GM18526 (cell line): ENCODE measurements around the gene PLCB4.

ENCODE experiments used
- POLR2A ChIP-seq: IDR thresholded peaks from 3 replicates; pipeline ENCODE4 v1.6.1; 2011; ENCODE audit not compliant: insufficient read length; ENCODE audit errors: extremely low read depth

Gene PLCB4

DNA sequence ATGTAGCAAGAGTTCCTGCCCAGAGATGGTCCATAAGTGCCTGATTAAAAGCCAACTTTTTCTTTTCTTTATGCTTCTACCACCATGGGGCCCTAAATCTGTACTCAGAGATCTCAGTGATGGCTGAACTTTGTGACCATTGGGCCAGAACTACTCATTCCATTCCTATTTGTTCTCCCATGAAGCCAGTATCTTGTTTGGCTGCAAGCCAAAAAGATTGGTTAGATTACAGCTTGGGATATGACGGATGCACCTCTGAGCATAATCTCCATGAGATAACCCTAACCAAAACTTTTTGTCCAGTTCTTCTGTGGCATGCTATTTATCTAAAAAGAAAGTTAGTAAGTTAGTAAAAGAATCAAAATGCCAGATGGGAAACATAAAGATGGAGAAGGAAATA is 72.2 kb downstream of the PLCB4 start:
- no peak for TF ChIP-seq POLR2A

DNA sequence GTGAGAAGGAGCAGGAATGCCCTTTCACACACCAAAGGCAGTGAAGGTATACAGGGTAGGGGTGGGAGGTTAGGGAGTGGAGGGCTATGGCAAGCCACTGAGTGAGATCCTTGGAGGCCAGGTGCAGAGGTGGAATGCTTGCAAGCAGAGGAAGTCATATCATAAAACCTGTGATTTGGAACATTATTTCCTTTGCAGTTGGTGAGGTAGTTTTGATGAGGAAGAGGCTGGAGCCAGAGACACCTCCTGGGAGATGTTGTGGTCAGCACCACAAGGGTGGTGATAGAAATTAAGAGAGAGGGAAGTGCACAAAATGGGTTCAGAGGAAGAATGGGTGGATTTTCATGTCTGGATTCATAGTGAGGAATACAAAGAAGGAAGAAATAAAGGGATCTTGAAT is 73.0 kb downstream of the PLCB4 start:
- TF ChIP-seq POLR2A, result no peak

DNA sequence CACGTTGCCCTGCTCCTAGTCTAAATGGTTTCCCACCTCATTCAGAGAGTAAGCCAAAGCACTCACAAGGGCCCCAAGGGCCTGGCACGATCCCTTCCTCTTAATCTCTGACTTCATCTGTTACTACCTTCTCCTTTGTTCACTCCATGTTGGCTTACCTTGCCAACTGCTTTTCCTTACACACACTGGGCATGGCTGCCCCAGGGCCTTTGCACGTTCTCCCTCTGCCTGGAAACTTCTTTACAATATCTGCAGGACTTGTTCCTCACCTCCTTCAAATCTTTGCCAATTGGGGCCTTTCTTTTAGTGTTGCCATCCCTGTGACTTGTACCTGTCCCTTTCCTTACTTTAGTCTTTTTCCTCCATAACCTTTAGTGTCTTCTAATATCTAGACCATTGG is 73.9 kb downstream of the PLCB4 start:
- no peak for TF ChIP-seq POLR2A

GRCh38 chr20:9143926-9144325 is 75.0 kb downstream of the PLCB4 start:
- TF ChIP-seq POLR2A, result no peak

GRCh38 chr20:9144643-9145042 is 75.8 kb downstream of the PLCB4 start:
- no peak for TF ChIP-seq POLR2A

GRCh38 chr20:9145142-9145541 is 76.3 kb downstream of the PLCB4 start:
- TF ChIP-seq POLR2A, result no peak

DNA sequence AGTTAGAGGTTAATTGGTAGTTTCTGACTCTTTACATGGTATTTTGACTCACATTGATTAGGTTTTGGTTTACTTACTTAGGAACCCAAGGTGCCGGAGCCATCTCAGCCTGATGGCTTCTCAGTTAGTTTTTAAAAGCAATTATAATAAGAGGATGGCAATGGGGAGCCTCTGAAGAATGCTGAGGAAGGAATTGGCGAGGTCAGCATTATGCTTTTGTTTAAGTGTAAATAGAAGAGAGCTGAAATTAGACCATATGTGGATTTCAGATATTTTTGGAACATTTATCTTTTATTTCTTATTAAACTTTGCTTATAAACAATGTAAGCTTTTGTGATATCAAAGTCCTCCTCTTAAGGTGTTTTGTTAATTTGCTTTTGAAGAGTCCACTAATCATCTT is 77.8 kb downstream of the PLCB4 start:
- no peak for TF ChIP-seq POLR2A

DNA sequence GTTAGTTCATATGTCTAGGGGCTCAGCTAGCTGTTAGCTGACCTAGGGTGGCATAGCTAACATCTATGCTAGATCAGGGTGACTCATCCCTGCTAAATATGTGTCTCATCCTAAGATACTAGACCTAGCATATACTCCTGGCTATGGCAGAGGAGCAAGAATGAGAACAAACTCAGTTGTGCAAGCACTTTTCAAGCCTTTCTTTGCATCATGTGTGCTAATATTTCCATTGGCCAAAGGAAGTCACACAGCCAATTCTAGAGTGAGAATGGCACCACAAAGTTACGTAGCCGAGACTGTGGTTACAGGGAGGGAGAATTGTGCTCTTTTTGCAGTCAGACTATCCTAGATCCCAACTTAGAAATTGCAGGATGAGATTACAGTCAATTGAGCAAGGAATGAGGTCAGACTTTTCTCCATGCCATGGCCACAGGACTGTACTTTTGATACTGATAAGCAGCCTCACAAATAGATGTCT is 78.7 kb downstream of the PLCB4 start:
- no peak for TF ChIP-seq POLR2A

DNA sequence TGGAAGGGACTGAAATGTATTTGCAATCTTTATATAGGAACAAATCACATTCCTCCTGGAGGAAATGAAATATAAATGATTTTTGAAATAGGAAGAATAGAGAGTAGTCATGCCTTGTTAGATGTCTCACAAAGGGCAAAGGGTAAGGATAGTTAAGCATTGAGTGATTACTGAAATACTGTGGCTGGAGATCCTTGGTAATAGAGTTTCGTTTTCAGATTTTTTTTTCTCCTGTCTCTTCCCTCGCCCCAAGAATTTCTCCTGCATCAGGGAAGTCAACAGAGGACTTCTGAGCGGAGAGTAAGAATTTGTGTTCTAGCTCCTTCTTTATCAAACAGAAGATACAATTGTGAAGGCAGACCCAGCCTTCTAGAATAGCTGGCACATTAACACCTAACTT is 79.4 kb downstream of the PLCB4 start:
- TF ChIP-seq POLR2A, result no peak

- TF ChIP-seq POLR2A, result no peak
Measured at GRCh38 chr20:9149087-9149486, 80.2 kb downstream of the PLCB4 start.

- no peak for TF ChIP-seq POLR2A
Measured at GRCh38 chr20:9149796-9150195, 80.9 kb downstream of the PLCB4 start.

GRCh38 chr20:9150679-9151078 is 81.8 kb downstream of the PLCB4 start:
- no peak for TF ChIP-seq POLR2A

GRCh38 chr20:9154464-9155024 is 85.7 kb downstream of the PLCB4 start:
- TF ChIP-seq POLR2A, result no peak

DNA sequence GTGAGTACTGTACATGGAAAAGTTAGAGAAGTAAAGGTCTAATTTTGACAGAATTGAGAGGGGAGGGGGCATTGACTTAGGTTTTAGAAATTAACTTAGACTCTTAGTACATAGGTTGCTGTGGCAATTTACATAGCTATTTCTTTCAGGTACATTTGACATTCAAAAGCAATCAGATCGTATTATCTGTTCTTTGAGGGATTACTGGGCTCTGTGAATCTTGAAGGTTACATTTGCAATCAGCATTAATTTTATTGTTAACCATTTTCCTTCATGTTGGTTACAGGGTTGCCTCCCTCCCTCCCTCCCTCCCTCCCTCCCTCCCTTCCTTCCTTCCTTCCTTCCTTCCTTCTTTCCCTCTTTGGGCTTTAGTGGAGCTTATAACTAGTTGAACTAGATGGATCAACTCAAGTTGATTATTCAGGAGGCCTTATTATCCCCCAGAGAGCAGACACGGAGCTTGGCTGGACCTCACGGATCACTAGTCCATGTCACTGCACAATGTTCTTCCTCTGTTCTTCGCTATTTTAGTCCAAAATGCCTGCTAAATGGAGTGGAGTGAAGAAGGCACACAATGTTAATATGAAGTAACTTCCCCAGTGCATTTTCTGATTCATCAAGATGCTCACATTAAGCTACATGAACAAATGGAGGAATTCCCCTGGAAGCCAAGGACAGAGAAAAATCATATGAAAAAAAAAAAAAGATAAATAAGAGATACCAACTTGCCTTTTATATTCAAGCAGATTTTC is 87.8 kb downstream of the PLCB4 start:
- TF ChIP-seq POLR2A, result no peak

GRCh38 chr20:9160331-9160730 is 91.4 kb downstream of the PLCB4 start:
- no peak for TF ChIP-seq POLR2A

GRCh38 chr20:9160757-9161156 is 91.9 kb downstream of the PLCB4 start:
- no peak for TF ChIP-seq POLR2A

DNA sequence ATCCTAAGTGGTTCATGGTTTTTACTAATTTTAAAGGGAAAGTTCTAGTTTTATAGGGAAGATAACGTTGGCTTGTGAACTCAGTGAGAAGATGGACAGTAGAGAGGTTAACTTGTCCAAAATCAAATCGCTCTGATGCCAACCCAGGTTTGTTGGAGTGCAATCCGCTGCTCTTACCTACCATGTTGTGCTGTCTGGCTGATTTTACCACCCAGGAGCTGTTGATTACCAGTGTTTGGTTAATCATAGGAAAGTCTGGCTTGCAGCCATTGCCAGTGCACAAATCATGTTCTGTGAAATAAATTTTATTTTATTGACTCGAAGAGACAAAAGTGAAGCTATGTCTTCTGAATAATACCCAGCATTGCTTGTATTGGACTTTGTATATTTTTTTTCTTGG is 92.4 kb downstream of the PLCB4 start:
- no peak for TF ChIP-seq POLR2A
